Measurements from ENCODE around the gene CHST14.

CHST14 gene

GRCh38 chr15:40464595-40465185 is 6.1 kb upstream of the CHST14 start:
- no peak for DNase-seq

- no peak for DNase-seq
These were observed 4.8 kb upstream of the CHST14 start for GRCh38 chr15:40465939-40466338.

DNA sequence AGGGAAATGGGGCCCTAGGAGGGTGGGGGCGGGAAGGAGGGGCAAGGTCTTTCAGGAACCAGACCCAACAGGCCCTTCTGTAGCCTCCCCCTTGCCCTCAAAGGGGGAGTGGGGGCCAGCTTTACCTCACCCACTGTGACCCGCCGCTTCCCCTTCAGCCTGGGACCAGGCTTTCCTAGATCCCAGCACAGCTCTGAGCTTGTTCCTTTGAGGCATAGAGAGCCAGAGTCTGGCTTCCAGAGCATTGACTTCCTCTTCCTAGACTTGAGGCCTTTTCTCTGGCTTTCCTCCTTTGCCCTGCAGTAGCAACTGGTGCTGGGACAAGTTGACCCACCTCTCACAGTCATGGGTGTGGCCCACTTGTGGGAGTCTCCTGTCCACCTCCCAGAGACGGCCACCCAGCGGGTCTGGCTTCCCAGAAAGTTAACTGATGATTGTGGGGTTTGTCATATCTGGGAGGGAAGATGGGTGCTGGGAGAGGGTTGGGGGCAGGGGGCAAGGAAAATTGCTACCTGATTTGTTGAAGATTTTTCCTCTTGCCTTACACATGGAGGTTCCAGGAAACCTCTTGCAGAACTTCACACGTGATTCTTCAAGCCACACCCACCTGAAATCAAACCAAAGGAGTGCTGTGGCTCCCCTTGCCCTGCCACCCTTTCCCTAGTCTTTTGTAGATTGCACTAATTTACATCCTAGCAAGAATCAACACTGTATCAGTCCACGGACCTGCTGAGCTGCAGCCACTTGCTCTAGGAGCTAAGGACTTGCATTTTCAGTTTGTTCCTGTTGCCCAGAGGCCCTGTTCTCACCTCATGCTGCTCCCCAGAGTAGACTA is 4.1 kb upstream of the CHST14 start:
- no peak for DNase-seq

GRCh38 chr15:40467261-40467615 is 3.5 kb upstream of the CHST14 start:
- no peak for DNase-seq

DNA sequence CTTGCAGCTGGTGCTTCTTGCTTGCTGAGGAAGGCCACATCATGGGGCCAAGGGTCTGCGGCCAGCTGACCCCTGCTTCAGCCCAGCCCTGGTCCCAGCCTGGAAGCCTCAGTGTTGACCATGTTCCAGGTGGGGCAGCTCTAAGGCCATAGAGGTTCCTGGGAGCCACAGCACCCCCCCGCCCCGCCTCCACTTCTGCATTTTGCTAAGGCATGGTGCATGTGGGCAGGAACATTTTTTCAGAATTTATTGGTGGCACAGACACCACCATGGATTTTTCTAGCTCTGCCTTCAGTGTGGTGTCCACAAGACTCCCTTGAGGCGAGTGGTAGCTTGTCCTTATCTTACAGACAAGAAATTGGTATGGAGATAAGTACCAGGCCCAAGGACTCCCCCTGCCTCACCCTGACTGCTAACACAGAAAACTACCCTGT is 1.9 kb upstream of the CHST14 start:
- DNase-seq = no peak

DNA sequence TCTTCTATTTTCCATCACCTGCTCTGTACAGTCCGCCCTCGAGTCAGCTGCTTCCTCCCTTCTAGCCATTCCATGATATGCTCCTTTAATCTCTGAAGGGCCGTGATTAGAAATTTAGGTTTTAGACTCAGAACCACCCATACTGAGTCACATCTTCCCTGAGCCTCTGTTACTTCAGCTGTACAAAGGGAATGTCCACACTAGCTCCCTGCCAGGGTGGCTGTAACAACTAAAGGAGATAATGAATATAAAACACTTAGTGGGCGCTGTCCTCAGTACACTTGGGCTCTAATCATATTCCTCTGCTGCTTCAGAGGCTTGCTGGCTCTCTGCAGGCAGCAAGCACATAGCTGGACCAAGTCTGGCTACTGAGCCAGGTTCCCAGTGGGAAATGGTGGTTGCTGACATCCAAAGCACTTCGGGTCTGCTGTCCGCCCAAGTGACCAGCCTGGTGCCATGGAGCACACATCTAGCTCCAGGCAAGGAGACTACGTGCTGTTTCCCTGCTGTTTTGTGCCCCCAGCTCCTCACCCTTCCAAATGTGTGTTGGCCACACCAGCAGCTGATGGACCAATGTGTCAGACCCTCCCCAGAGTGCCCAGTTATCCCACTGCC is 901 bp upstream of the CHST14 start:
- DNase-seq = no peak

DNA sequence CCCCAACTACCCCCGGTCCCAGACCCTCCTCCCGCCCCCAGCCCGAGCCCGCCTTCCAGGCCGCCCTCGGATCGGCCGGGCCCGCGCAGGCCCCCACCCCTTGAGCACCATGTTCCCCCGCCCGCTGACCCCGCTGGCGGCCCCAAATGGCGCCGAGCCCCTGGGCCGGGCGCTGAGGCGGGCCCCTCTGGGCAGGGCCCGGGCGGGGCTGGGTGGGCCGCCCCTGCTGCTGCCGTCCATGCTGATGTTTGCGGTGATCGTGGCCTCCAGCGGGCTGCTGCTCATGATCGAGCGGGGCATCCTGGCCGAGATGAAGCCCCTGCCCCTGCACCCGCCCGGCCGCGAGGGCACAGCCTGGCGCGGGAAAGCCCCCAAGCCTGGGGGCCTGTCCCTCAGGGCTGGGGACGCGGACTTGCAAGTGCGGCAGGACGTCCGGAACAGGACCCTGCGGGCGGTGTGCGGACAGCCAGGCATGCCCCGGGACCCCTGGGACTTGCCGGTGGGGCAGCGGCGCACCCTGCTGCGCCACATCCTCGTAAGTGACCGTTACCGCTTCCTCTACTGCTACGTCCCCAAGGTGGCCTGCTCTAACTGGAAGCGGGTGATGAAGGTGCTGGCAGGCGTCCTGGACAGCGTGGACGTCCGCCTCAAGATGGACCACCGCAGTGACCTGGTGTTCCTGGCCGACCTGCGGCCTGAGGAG is 472 bp downstream of the CHST14 start:
- DNase-seq = peak; percentile 33

DNA sequence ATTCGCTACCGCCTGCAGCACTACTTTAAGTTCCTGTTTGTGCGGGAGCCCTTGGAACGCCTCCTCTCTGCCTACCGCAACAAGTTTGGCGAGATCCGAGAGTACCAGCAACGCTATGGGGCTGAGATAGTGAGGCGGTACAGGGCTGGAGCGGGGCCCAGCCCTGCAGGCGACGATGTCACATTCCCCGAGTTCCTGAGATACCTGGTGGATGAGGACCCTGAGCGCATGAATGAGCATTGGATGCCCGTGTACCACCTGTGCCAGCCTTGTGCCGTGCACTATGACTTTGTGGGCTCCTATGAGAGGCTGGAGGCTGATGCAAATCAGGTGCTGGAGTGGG is 995 bp downstream of the CHST14 start:
- peak; percentile 36 for DNase-seq

DNA sequence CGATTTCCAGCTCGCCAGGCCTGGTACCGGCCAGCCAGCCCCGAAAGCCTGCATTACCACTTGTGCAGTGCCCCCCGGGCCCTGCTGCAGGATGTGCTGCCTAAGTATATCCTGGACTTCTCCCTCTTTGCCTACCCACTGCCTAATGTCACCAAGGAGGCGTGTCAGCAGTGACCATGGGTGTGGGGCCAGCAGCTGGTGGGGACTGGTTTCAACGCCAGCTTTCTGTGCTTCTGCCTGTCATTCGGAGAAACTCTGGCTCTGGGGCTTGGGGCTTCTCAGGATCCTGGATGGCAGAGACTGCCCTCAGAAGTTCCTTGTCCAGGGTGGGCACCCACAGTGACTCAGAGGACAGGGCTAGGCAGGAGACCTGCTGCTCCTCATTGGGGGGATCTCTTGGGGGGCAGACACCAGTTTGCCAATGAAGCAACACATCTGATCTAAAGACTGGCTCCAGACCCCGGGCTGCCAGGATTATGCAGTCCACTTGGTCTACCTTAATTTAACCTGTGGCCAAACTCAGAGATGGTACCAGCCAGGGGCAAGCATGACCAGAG is 1.5 kb downstream of the CHST14 start:
- DNase-seq = no peak

- no peak for DNase-seq
These were observed 3.8 kb downstream of the CHST14 start for GRCh38 chr15:40474581-40474980.

- no peak for DNase-seq
These were observed 7.0 kb downstream of the CHST14 start for GRCh38 chr15:40477642-40478327.

GRCh38 chr15:40479024-40479423 is 8.2 kb downstream of the CHST14 start:
- no peak for DNase-seq

- DNase-seq = no peak
These were observed 10.7 kb downstream of the CHST14 start for GRCh38 chr15:40481341-40482074.

DNA sequence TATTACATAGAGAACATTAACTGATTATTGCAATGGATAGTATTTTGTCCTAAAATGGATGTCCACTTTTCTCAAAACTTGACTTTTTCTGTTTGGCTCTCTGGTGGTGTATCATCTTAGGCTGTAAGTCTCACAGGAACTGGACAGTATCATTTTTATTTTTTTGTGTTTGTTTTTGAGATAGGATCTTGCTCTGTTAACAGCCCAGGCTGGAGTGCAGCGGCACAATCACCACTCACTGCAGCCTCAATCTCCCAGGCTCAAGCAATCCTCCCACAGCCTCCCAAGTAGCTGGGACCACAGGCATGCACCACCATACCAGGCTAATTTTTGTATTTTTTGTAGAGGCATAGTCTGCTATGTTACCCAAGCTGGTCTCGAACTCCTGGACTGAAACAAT is 13.1 kb downstream of the CHST14 start:
- no peak for DNase-seq

DNA sequence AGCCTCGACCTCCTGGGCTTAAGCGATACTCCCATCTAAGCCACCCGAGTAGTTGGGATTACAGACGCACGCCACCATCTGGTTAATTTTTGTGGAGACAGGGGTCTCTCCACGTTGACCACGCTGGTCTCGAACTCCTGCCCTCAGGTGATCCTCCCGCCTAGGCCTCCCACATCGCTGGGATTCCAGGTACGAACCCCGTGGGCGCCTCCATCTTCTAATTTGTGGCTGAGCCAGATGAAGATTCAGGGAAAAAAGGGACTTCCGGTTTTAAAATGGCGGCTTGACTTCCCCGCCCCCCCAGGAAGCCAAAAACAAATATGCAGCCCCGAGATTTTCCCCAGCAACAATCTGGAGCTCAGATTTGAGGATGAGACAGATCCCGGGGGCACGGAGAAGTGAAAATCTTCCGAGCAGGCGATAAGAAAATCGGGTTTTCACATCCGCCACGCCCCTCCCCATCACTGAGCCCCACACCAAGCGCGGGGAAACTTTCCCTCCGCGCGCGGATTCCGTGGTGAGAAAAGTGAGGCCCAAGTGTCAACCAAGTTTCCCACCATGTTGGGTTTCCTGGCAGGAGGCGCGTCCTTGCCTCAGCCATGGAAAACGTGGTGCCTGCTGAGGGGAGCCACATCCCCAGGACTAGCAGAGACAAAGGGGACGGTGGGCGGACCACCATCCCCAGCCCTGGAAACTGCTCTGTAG is 15.4 kb downstream of the CHST14 start:
- DNase-seq = no peak

- no peak for DNase-seq
These were observed 17.3 kb downstream of the CHST14 start for GRCh38 chr15:40487816-40488682.

GRCh38 chr15:40489274-40490175 is 18.7 kb downstream of the CHST14 start:
- DNase-seq = no peak

- DNase-seq = peak; percentile 79
These were observed 22.5 kb downstream of the CHST14 start for GRCh38 chr15:40493089-40493840.
